Endodermal cell (in vitro differentiated cells): Measurements from ENCODE around the gene CCSER1. TPM values are rescaled to one million over a fixed set of nuclear protein-coding genes. Genes with fewer than 3 reads are reported as not detected.
A peak's percentile ranks its signal among the peaks of the same experiment; 100 is the strongest.

ENCODE experiments used
- DNase-seq: peaks from one replicate; pipeline ENCODE4 v3.0.0-alpha.2; 2017
- H3K27ac ChIP-seq: 2 replicates; pipeline ENCODE4 v1.5.1; 2013; ENCODE audit warnings: mild to moderate bottlenecking, low read depth, low read length, moderate library complexity
- H3K27me3 ChIP-seq: 2 replicates; pipeline ENCODE4 v1.6.1; 2013; ENCODE audit warnings: mild to moderate bottlenecking, low read length, moderate library complexity; ENCODE audit not compliant: insufficient read depth, control insufficient read depth, poor library complexity, severe bottlenecking
- H3K36me3 ChIP-seq: 2 replicates; pipeline ENCODE4 v1.7.0; 2013; ENCODE audit warnings: mild to moderate bottlenecking, low read length, moderate library complexity; ENCODE audit not compliant: control insufficient read depth, insufficient read depth
- H3K4me1 ChIP-seq: one replicate; pipeline ENCODE4 v1.7.0; 2013; ENCODE audit warnings: low read length; ENCODE audit not compliant: control insufficient read depth, insufficient read depth
- H3K4me3 ChIP-seq: 2 replicates; pipeline ENCODE4 v1.5.1; 2013; ENCODE audit warnings: mild to moderate bottlenecking, low read length, moderate library complexity
- H3K9ac ChIP-seq: 2 replicates; pipeline ENCODE4 v1.6.1; 2013; ENCODE audit warnings: mild to moderate bottlenecking, low read length, moderate library complexity; ENCODE audit not compliant: poor library complexity, severe bottlenecking; ENCODE audit errors: extremely low read depth
- H3K9me3 ChIP-seq: 2 replicates; pipeline ENCODE4 v1.6.1; 2013; ENCODE audit warnings: mild to moderate bottlenecking, low read length, moderate library complexity; ENCODE audit not compliant: control insufficient read depth
- H3K27ac Mint-ChIP-seq: 2 replicates; pipeline ENCODE4 v1.8.0; 2020; ENCODE audit warnings: mixed read lengths
- H3K27me3 Mint-ChIP-seq: 2 replicates; pipeline ENCODE4 v1.8.0; 2021; ENCODE audit warnings: mild to moderate bottlenecking, mixed read lengths; ENCODE audit not compliant: insufficient read depth
- H3K36me3 Mint-ChIP-seq: 2 replicates; pipeline ENCODE4 v1.8.0; 2020; ENCODE audit warnings: low read depth, mixed read lengths
- H3K4me1 Mint-ChIP-seq: 2 replicates; pipeline ENCODE4 v1.8.0; 2020; ENCODE audit warnings: mixed read lengths
- H3K4me3 Mint-ChIP-seq: 2 replicates; pipeline ENCODE4 v1.8.0; 2020; ENCODE audit warnings: mild to moderate bottlenecking, moderate library complexity, mixed read lengths
- H3K9me3 Mint-ChIP-seq: 2 replicates; pipeline ENCODE4 v1.8.0; 2020; ENCODE audit warnings: mild to moderate bottlenecking, mixed read lengths
- CTCF ChIP-seq: fragments of 200-600 bp; sonication (generic); conservative IDR thresholded peaks from 2 replicates; pipeline ENCODE4 v1.5.0; 2021; ENCODE audit warnings: antibody characterized with exemption, mild to moderate bottlenecking
- WGBS, 2 experiments: methylation state at CpG; one replicate each; pipeline versions ENCODE4 v1.1.5 to v1.1.7; 2013; ENCODE audit warnings: missing lambda C conversion rate in 2 of 2, mixed read lengths in 1 of 2; ENCODE audit not compliant: insufficient coverage in 1 of 2, insufficient read length in 1 of 2; 5-methylcytosine and 5-hydroxymethylcytosine counted together
- total RNA-seq, 2 donors: library from RNA; stranded (reverse); fragmentation: NEBNext Ultra II Directional in 1 of 2; extraction: Animal tissue kit (Norgen Biotek cat#: 25700) in 1 of 2; gene quantifications; 2 replicates in 1 of 2; 3 replicates in 1 of 2; pipeline ENCODE4 v1.2.1, GENCODE V29; 2021

CCSER1 gene
- total RNA-seq, 2 donors from 2014 or later: 1.1 to 2.2 TPM

- no peak for DNase-seq
- H3K4me1 ChIP-seq: no peaks in the 10 kb centered on the region
- no peak overlapping the region for H3K4me3 ChIP-seq
- H3K36me3 Mint-ChIP-seq: no peaks in the 10 kb centered on the region
- H3K4me3 Mint-ChIP-seq: no peak overlapping the region
- WGBS, 2 experiments: 61 to 71% methylated on average over 5 to 7 of the region's 7 CpGs
- H3K9me3 ChIP-seq: no peaks in the 10 kb centered on the region
- no peaks in the 10 kb centered on the region for H3K27me3 ChIP-seq
- peak; percentile 48 for TF ChIP-seq CTCF
- H3K36me3 ChIP-seq: no peaks in the 10 kb centered on the region
- no peaks in the 10 kb centered on the region for H3K4me1 Mint-ChIP-seq
- no peak overlapping the region for H3K27ac Mint-ChIP-seq
- H3K27me3 Mint-ChIP-seq: no peaks in the 10 kb centered on the region
- no peak overlapping the region for H3K27ac ChIP-seq
- no peak overlapping the region for H3K9ac ChIP-seq
- no peaks in the 10 kb centered on the region for H3K9me3 Mint-ChIP-seq
Observed at GRCh38 chr4:90641861-90642599, 514.8 kb downstream of the CCSER1 start.

GRCh38 chr4:90643156-90643555 lies 516.0 kb downstream of the CCSER1 start:
- no peak for TF ChIP-seq CTCF
- no peaks in the 10 kb centered on the region for H3K36me3 ChIP-seq
- no peak overlapping the region for H3K9ac ChIP-seq
- H3K9me3 ChIP-seq: no peaks in the 10 kb centered on the region
- no peak overlapping the region for H3K27ac Mint-ChIP-seq
- WGBS, 2 experiments: 100% methylated on average over 1 of the region's 1 CpG; no CpG with 5 or more reads in 1 of the 2 experiments
- H3K4me1 ChIP-seq: no peaks in the 10 kb centered on the region
- H3K4me1 Mint-ChIP-seq: no peaks in the 10 kb centered on the region
- no peaks in the 10 kb centered on the region for H3K27me3 Mint-ChIP-seq
- no peak overlapping the region for H3K4me3 Mint-ChIP-seq
- no peaks in the 10 kb centered on the region for H3K9me3 Mint-ChIP-seq
- H3K27ac ChIP-seq: no peak overlapping the region
- no peak for DNase-seq
- no peaks in the 10 kb centered on the region for H3K27me3 ChIP-seq
- H3K4me3 ChIP-seq: no peak overlapping the region
- H3K36me3 Mint-ChIP-seq: no peaks in the 10 kb centered on the region

- Histone ChIP-seq H3K36me3 (no peaks in the 10 kb centered on the region), H3K27me3 (no peaks in the 10 kb centered on the region), H3K27ac (no peak overlapping the region), H3K9ac (no peak overlapping the region), H3K9me3 (no peaks in the 10 kb centered on the region), H3K4me1 (no peaks in the 10 kb centered on the region), H3K4me3 (no peak overlapping the region)
- H3K36me3 Mint-ChIP-seq: no peaks in the 10 kb centered on the region
- DNase-seq: no peak
- H3K4me3 Mint-ChIP-seq: no peak overlapping the region
- no peak overlapping the region for H3K27ac Mint-ChIP-seq
- no peaks in the 10 kb centered on the region for H3K9me3 Mint-ChIP-seq
- no peaks in the 10 kb centered on the region for H3K4me1 Mint-ChIP-seq
- no peaks in the 10 kb centered on the region for H3K27me3 Mint-ChIP-seq
- no peak for TF ChIP-seq CTCF
Observed at GRCh38 chr4:90648311-90648710, 521.1 kb downstream of the CCSER1 start.
